Activated CD4-positive, alpha-beta T cell treated with anti-CD3 and anti-CD28 coated beads for 48 hours (primary cell): ENCODE results near the gene SORCS2.

Source experiments
- DNase-seq: peaks from one replicate; pipeline ENCODE4 v3.0.0-alpha.2; 2020

The SORCS2 gene

GRCh38 chr4:7342223-7343080 lies 150.1 kb downstream of the SORCS2 start:
- DNase-seq, result no peak

- no peak for DNase-seq
Observed at GRCh38 chr4:7343081-7343655, 150.8 kb downstream of the SORCS2 start.

- DNase-seq, result no peak
Observed at GRCh38 chr4:7343950-7344349, 151.6 kb downstream of the SORCS2 start.

- no peak for DNase-seq
Observed at GRCh38 chr4:7344636-7345155, 152.4 kb downstream of the SORCS2 start.

- no peak for DNase-seq
Observed at GRCh38 chr4:7347981-7348380, 155.6 kb downstream of the SORCS2 start.

- no peak for DNase-seq
Observed at GRCh38 chr4:7348946-7349900, 156.9 kb downstream of the SORCS2 start.

- DNase-seq, result no peak
Observed at GRCh38 chr4:7350396-7350795, 158.1 kb downstream of the SORCS2 start.

- no peak for DNase-seq
Observed at GRCh38 chr4:7351014-7351413, 158.7 kb downstream of the SORCS2 start.

GRCh38 chr4:7352486-7352885 lies 160.1 kb downstream of the SORCS2 start:
- no peak for DNase-seq

GRCh38 chr4:7353046-7353790 lies 160.9 kb downstream of the SORCS2 start:
- DNase-seq, result no peak

GRCh38 chr4:7353846-7354610 lies 161.7 kb downstream of the SORCS2 start:
- DNase-seq, result no peak

GRCh38 chr4:7354927-7355326 lies 162.6 kb downstream of the SORCS2 start:
- no peak for DNase-seq

GRCh38 chr4:7355795-7356194 lies 163.5 kb downstream of the SORCS2 start:
- no peak for DNase-seq

- no peak for DNase-seq
Observed at GRCh38 chr4:7356667-7357310, 164.5 kb downstream of the SORCS2 start.

GRCh38 chr4:7357323-7357722 lies 165.0 kb downstream of the SORCS2 start:
- no peak for DNase-seq

- DNase-seq, result no peak
Observed at GRCh38 chr4:7358100-7358735, 165.9 kb downstream of the SORCS2 start.

- no peak for DNase-seq
Observed at GRCh38 chr4:7359400-7360062, 167.2 kb downstream of the SORCS2 start.

- DNase-seq, result no peak
Observed at GRCh38 chr4:7360806-7361205, 168.5 kb downstream of the SORCS2 start.

GRCh38 chr4:7361280-7361895 lies 169.1 kb downstream of the SORCS2 start:
- no peak for DNase-seq

- DNase-seq, result no peak
Observed at GRCh38 chr4:7362341-7362740, 170.0 kb downstream of the SORCS2 start.
